Nephron progenitor cell (in vitro differentiated cells): ENCODE measurements around the gene CD96.
A peak's percentile ranks its signal among the peaks of the same experiment; 100 is the strongest.

Experiments used
- DNase-seq: peaks from one replicate; pipeline ENCODE4 v3.0.0; 2021
- H3K27ac Mint-ChIP-seq: 2 replicates; pipeline ENCODE4 v1.8.0; 2021; ENCODE audit warnings: mild to moderate bottlenecking, moderate library complexity, mixed read lengths
- H3K27me3 Mint-ChIP-seq: 2 replicates; pipeline ENCODE4 v1.8.0; 2021; ENCODE audit warnings: mild to moderate bottlenecking, low read depth, mixed read lengths; ENCODE audit not compliant: poor library complexity
- H3K36me3 Mint-ChIP-seq: 2 replicates; pipeline ENCODE4 v1.8.0; 2021; ENCODE audit warnings: low read depth, mixed read lengths
- H3K4me1 Mint-ChIP-seq: 2 replicates; pipeline ENCODE4 v1.8.0; 2021; ENCODE audit warnings: mixed read lengths
- H3K4me3 Mint-ChIP-seq: 2 replicates; pipeline ENCODE4 v1.8.0; 2021; ENCODE audit warnings: mild to moderate bottlenecking, moderate library complexity, mixed read lengths
- H3K9me3 Mint-ChIP-seq: 2 replicates; pipeline ENCODE4 v1.8.0; 2021; ENCODE audit warnings: mild to moderate bottlenecking, moderate library complexity, mixed read lengths
- TF ChIP-seq, protein P1 (sequence below): fragments of 200-600 bp; sonication (generic); IDR thresholded peaks from 2 replicates; pipeline ENCODE4 v1.5.0; 2021; ENCODE audit warnings: antibody characterized with exemption

CD96 gene, protein sequence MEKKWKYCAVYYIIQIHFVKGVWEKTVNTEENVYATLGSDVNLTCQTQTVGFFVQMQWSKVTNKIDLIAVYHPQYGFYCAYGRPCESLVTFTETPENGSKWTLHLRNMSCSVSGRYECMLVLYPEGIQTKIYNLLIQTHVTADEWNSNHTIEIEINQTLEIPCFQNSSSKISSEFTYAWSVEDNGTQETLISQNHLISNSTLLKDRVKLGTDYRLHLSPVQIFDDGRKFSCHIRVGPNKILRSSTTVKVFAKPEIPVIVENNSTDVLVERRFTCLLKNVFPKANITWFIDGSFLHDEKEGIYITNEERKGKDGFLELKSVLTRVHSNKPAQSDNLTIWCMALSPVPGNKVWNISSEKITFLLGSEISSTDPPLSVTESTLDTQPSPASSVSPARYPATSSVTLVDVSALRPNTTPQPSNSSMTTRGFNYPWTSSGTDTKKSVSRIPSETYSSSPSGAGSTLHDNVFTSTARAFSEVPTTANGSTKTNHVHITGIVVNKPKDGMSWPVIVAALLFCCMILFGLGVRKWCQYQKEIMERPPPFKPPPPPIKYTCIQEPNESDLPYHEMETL

DNA sequence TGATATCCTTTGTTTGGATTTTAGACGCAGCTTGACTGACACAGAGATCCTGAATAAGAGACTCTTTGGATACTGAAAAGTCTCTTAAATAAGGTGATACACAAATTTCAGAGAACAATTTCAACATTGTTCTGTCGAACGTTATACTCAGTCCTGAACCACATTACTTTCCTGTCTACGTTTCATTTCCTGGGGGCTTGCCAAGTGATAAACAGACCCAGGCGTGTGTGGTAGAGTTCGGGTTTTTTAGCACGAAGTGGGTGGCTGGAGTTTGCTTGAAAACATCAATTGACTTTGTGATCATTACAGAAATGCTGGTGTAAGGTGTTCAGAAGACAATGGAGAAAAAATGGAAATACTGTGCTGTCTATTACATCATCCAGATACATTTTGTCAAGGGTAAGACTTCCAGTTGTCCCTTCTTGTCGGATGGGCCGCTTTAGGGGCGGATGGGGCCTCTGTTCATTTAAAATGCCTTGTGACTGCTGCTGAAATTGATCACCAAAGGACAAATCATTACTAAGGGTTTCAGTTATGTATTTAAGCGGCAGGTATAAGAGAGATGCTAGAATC is at the start of gene CD96:
TSS of gene CD96 (plus strand) at position 287 of the 573 bp plus-strand sequence. CDS start at position 339, 52 bp downstream.
- Mint-ChIP-seq H3K9me3 (no peaks in the 10 kb centered on the region), H3K36me3 (no peaks in the 10 kb centered on the region), H3K4me3 (no peak within 1 kb of the TSS), H3K4me1 (no peaks in the 10 kb centered on the region), H3K27me3 (no peaks in the 10 kb centered on the region), H3K27ac (no peak within 1 kb of the TSS)
- TF ChIP-seq, protein P1, sequence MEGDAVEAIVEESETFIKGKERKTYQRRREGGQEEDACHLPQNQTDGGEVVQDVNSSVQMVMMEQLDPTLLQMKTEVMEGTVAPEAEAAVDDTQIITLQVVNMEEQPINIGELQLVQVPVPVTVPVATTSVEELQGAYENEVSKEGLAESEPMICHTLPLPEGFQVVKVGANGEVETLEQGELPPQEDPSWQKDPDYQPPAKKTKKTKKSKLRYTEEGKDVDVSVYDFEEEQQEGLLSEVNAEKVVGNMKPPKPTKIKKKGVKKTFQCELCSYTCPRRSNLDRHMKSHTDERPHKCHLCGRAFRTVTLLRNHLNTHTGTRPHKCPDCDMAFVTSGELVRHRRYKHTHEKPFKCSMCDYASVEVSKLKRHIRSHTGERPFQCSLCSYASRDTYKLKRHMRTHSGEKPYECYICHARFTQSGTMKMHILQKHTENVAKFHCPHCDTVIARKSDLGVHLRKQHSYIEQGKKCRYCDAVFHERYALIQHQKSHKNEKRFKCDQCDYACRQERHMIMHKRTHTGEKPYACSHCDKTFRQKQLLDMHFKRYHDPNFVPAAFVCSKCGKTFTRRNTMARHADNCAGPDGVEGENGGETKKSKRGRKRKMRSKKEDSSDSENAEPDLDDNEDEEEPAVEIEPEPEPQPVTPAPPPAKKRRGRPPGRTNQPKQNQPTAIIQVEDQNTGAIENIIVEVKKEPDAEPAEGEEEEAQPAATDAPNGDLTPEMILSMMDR: no peak
- DNase-seq: no peak

DNA sequence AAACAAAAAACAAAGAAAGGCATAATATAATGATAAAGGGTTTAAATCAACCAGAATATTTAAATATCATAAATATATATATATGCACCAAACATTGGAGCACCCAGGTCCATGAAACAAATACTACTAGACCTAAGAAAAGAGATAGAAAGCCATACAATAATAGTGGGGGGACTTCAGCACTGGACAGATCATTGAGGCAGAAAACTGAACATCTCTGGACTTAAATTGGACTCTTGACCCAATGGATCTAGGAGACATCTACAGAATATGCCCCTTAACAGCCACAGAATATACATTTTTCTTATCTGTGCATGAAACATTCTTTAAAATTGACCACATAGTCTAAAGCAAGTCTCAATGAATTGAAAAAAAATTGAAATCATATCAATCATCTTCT is 48.7 kb upstream of the CD96 start:
- TF ChIP-seq, protein P1: no peak
- peaks cover 14% of the 10 kb centered on the region for H3K9me3 Mint-ChIP-seq
- H3K27ac Mint-ChIP-seq: no peak overlapping the region
- no peak overlapping the region for H3K4me3 Mint-ChIP-seq
- H3K4me1 Mint-ChIP-seq: peaks cover 6% of the 10 kb centered on the region
- H3K27me3 Mint-ChIP-seq: peaks cover 4% of the 10 kb centered on the region
- DNase-seq: no peak
- no peaks in the 10 kb centered on the region for H3K36me3 Mint-ChIP-seq

DNA sequence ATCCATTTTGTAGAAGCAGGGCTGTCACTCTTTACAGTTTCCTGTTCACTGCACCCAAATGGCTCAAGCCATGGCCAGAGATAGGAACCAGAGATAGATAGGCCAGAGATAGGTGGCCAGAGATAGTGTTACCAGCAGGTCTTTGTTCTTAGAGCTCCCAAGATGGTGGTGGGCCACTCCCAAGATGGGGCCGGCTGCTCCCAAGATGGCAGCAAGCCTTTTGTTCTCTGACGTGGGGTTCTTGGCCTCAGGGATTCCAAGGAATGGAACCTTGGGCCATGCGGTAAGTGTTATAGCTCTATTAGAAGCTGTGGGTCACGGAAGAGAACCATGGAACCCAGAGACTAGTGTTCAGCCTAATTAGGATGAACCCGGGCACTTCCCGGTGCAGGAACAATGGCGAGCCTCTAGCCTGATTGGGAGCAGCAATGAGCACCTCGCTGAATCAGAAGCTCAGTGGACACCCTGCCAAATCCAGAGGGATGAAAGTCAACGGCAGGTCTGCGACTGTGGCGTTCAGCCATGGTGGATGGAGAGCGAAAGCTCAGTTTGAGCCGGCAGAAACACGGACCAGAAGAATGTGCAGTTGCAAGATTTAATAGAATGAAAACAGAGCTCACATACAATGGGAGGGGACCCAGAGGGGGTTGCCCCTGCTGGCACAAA is 45.0 kb upstream of the CD96 start:
- Mint-ChIP-seq H3K9me3 (peaks cover 5% of the 10 kb centered on the region), H3K27ac (peak overlapping the region; percentile 37), H3K4me1 (peaks cover 6% of the 10 kb centered on the region), H3K36me3 (no peaks in the 10 kb centered on the region), H3K27me3 (peaks cover 4% of the 10 kb centered on the region), H3K4me3 (no peak overlapping the region)
- TF ChIP-seq, protein P1: no peak
- DNase-seq: no peak

DNA sequence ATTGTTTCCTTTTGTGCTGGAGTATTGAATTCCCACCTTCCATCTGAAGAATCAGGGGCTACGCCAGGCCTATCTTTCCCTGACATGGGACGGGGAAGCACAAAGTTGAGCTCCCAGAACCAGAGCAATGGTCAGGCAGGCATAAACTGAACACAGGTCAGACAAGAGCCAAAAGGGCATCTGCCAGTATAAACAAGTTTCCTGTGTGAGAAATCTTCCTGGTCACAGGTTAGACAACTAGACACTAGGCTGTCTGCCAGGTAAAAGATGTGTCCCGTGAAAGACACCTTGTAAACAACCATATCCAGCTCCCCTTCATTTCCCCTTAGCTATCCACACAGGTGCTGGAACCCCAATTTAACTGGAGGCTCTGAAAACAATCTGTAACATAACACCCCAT is 44.0 kb upstream of the CD96 start:
- H3K4me3 Mint-ChIP-seq: no peak overlapping the region
- peaks cover 6% of the 10 kb centered on the region for H3K4me1 Mint-ChIP-seq
- DNase-seq: no peak
- H3K9me3 Mint-ChIP-seq: peaks cover under 1% of the 10 kb centered on the region
- no peak overlapping the region for H3K27ac Mint-ChIP-seq
- H3K27me3 Mint-ChIP-seq: peaks cover 4% of the 10 kb centered on the region
- TF ChIP-seq, protein P1: no peak
- H3K36me3 Mint-ChIP-seq: no peaks in the 10 kb centered on the region

DNA sequence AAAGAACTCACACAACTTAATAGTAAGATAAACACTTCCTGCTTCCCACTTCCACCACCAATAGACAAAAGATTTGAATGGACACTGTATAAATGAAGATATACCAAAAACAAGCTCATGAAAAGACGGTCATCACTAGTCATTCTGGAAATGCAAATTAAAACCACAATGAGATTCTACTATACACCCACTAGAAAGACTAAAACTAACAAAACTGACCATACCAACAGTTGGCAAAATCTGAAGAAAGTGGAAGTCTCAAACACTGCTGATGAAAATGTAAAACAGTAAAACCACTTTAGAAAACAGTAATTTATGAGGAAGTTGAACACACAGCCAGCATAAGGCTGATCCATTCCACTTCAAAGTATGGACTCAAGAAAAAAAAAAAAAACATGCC is 35.6 kb upstream of the CD96 start:
- Mint-ChIP-seq H3K27me3 (no peaks in the 10 kb centered on the region), H3K27ac (no peak overlapping the region), H3K4me1 (peaks cover 3% of the 10 kb centered on the region), H3K36me3 (no peaks in the 10 kb centered on the region), H3K4me3 (no peak overlapping the region), H3K9me3 (no peaks in the 10 kb centered on the region)
- DNase-seq: no peak
- TF ChIP-seq, protein P1: no peak
